ENCODE measurements around the gene ENTHD1. TPM values are rescaled to one million over a fixed set of nuclear protein-coding genes. Genes with fewer than 3 reads are reported as not detected.

ENTHD1 gene
- polyA plus RNA-seq, 1 experiment = not detected

- DNase-seq (ENCODE audit: low read depth, low spot score) = no peak
- Histone ChIP-seq H3K27me3 (ENCODE audit: control insufficient read depth, insufficient read depth, low read length) (peaks cover 56% of the 10 kb centered on the region), H3K4me3 (ENCODE audit: low read depth, low read length) (no peak overlapping the region), H3K9me3 (ENCODE audit: control insufficient read depth, insufficient read depth, low read length) (no peaks in the 10 kb centered on the region; the same call in 1 of the 2 replicates), H3K27ac (ENCODE audit: low read depth, low read length) (no peak overlapping the region)
- CTCF ChIA-PET = interaction anchor here (0.7 kb wide), 1 partner anchor 222 kb away, joined by 3 read pairs; no protein-coding TSS in a partner anchor
- POLR2A ChIA-PET = no interaction called here
- TF ChIP-seq, protein P1, sequence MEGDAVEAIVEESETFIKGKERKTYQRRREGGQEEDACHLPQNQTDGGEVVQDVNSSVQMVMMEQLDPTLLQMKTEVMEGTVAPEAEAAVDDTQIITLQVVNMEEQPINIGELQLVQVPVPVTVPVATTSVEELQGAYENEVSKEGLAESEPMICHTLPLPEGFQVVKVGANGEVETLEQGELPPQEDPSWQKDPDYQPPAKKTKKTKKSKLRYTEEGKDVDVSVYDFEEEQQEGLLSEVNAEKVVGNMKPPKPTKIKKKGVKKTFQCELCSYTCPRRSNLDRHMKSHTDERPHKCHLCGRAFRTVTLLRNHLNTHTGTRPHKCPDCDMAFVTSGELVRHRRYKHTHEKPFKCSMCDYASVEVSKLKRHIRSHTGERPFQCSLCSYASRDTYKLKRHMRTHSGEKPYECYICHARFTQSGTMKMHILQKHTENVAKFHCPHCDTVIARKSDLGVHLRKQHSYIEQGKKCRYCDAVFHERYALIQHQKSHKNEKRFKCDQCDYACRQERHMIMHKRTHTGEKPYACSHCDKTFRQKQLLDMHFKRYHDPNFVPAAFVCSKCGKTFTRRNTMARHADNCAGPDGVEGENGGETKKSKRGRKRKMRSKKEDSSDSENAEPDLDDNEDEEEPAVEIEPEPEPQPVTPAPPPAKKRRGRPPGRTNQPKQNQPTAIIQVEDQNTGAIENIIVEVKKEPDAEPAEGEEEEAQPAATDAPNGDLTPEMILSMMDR (IDR thresholded peaks at IDR 0.05; ENCODE audit: low read depth, low read length) = no peak
Observed at GRCh38 chr22:39710380-39711150, 183.0 kb downstream of the ENTHD1 start.

DNA sequence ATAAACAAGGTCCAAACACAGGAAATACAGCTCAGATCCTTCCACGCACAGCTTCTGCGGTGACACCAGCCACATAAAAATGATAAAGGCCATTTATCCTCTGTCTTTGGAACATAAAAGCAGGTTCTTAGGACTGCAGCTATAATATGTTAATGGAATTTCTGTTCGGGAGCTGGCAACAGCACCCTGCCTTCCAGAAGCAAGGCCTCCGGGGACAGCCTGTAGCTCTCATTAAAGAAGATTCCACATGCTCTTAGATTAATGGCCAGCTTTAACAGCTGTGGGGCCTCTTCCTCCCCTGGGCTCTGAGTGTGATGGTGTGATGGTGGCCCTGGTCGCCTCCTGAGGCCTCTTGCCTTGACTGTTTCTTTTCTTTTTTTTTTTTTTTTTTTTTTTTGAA, 185.7 kb downstream of the ENTHD1 start:
- H3K27me3 ChIP-seq (ENCODE audit: control insufficient read depth, insufficient read depth, low read length) = peaks cover 55% of the 10 kb centered on the region
- POLR2A ChIA-PET = no interaction called here
- TF ChIP-seq, protein P1 (IDR thresholded peaks at IDR 0.05; ENCODE audit: low read depth, low read length) = no peak
- H3K4me3 ChIP-seq (ENCODE audit: low read depth, low read length) = no peak overlapping the region
- no peaks in the 10 kb centered on the region; the same call in 1 of the 2 replicates for H3K9me3 ChIP-seq (ENCODE audit: control insufficient read depth, insufficient read depth, low read length)
- no peak overlapping the region for H3K27ac ChIP-seq (ENCODE audit: low read depth, low read length)
- CTCF ChIA-PET = interaction anchor here (0.7 kb wide), 1 partner anchor 317 kb away, joined by 5 read pairs; no protein-coding TSS in a partner anchor
- no peak for DNase-seq (ENCODE audit: low read depth, low spot score)

GRCh38 chr22:39707351-39707750, 186.2 kb downstream of the ENTHD1 start:
- TF ChIP-seq, protein P1 (IDR thresholded peaks at IDR 0.05; ENCODE audit: low read depth, low read length) = no peak
- Histone ChIP-seq H3K4me3 (ENCODE audit: low read depth, low read length) (no peak overlapping the region), H3K27ac (ENCODE audit: low read depth, low read length) (no peak overlapping the region), H3K9me3 (ENCODE audit: control insufficient read depth, insufficient read depth, low read length) (no peaks in the 10 kb centered on the region; the same call in 1 of the 2 replicates), H3K27me3 (ENCODE audit: control insufficient read depth, insufficient read depth, low read length) (peaks cover 56% of the 10 kb centered on the region)
- ChIA-PET CTCF (no interaction called here), POLR2A (no interaction called here)
- DNase-seq (ENCODE audit: low read depth, low spot score) = no peak

GRCh38 chr22:39706376-39707140, 187.0 kb downstream of the ENTHD1 start:
- ChIA-PET POLR2A (no interaction called here), CTCF (no interaction called here)
- peaks cover 51% of the 10 kb centered on the region for H3K27me3 ChIP-seq (ENCODE audit: control insufficient read depth, insufficient read depth, low read length)
- H3K27ac ChIP-seq (ENCODE audit: low read depth, low read length) = no peak overlapping the region
- TF ChIP-seq, protein P1 (IDR thresholded peaks at IDR 0.05; ENCODE audit: low read depth, low read length) = no peak
- DNase-seq (ENCODE audit: low read depth, low spot score) = no peak
- no peaks in the 10 kb centered on the region; the same call in 1 of the 2 replicates for H3K9me3 ChIP-seq (ENCODE audit: control insufficient read depth, insufficient read depth, low read length)
- no peak overlapping the region for H3K4me3 ChIP-seq (ENCODE audit: low read depth, low read length)

DNA sequence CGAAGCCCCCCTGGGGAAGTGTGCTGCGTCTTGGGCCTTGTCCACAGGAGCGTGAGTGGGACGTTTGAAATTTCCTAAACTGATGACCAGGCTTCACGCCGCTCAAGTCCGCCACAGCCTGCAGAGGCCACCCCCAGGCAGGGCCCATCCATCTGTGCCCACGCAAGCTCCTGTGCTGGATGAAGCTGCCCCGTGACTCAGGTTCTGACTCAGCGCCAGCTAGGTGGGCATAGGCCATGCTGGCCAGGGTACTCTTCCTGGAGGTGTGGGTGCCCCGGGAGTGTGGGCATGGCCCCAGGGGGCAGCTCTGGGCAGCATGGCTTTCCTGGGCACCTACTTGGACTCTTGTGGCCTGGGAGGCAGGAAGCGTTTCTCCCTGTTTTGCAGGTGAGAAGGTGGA, 188.2 kb downstream of the ENTHD1 start:
- TF ChIP-seq, protein P1 (IDR thresholded peaks at IDR 0.05; ENCODE audit: low read depth, low read length) = no peak
- H3K4me3 ChIP-seq (ENCODE audit: low read depth, low read length) = no peak overlapping the region
- ChIA-PET CTCF (interaction anchor here (0.6 kb wide), 1 partner anchor 31 kb away, joined by 6 read pairs; no protein-coding TSS in a partner anchor), POLR2A (no interaction called here)
- no peaks in the 10 kb centered on the region; the same call in 1 of the 2 replicates for H3K9me3 ChIP-seq (ENCODE audit: control insufficient read depth, insufficient read depth, low read length)
- H3K27ac ChIP-seq (ENCODE audit: low read depth, low read length) = no peak overlapping the region
- peaks cover 43% of the 10 kb centered on the region for H3K27me3 ChIP-seq (ENCODE audit: control insufficient read depth, insufficient read depth, low read length)
- no peak for DNase-seq (ENCODE audit: low read depth, low spot score)

Data from AG04450 (cell line).